K562 (cell line): ENCODE results near the gene RIOK3. TPM values are rescaled to one million over a fixed set of nuclear protein-coding genes. Genes with fewer than 3 reads are reported as not detected.
A peak's percentile ranks its signal among the peaks of the same experiment; 100 is the strongest.

Source experiments
- DMBX1 ChIP-seq: fragments of 250-450 bp; sonication (Bioruptor Pico); IDR thresholded peaks from 2 replicates; pipeline ENCODE4 v1.8.0; 2022; ENCODE audit warnings: inconsistent platforms, mild to moderate bottlenecking, moderate library complexity, borderline replicate concordance
- HNRNPL ChIP-seq: fragments of 200-400 bp; formaldehyde crosslinking; IDR thresholded peaks from 2 replicates; pipeline ENCODE4 v1.6.1; 2017; ENCODE audit warnings: low read depth, mild to moderate bottlenecking, low read length
- KDM2B ChIP-seq: fragments of 250-450 bp; sonication (Bioruptor Pico); IDR thresholded peaks from 2 replicates; pipeline ENCODE4 v1.8.0; 2021; ENCODE audit warnings: mild to moderate bottlenecking, moderate library complexity
- POLR2AphosphoS5 ChIP-seq: IDR thresholded peaks from 2 replicates; pipeline ENCODE4 v1.6.1; 2011; ENCODE audit warnings: mild to moderate bottlenecking, low read depth, low read length, moderate library complexity; ENCODE audit not compliant: control insufficient read depth, insufficient read depth
- POLR3G ChIP-seq: IDR thresholded peaks from 2 replicates; pipeline ENCODE4 v1.6.1; 2011; ENCODE audit not compliant: insufficient read length, insufficient replicate concordance; ENCODE audit errors: extremely low read depth
- RUNX1 ChIP-seq: sonication (generic); IDR thresholded peaks from 2 replicates; pipeline ENCODE4 v1.6.1; 2016; ENCODE audit warnings: antibody characterized with exemption, low read depth
- SRSF1 ChIP-seq: fragments of 200-400 bp; formaldehyde crosslinking; IDR thresholded peaks from 2 replicates; pipeline ENCODE4 v1.6.1; 2017; ENCODE audit warnings: mild to moderate bottlenecking, low read depth, low read length, moderate library complexity
- SUPT5H ChIP-seq: fragments of 450-650 bp; IDR thresholded peaks from 2 replicates; pipeline ENCODE4 v1.6.1; 2016
- ZBTB8A ChIP-seq: fragments of 450-650 bp; IDR thresholded peaks from 2 replicates; pipeline ENCODE4 v1.6.1; 2018; ENCODE audit warnings: mild to moderate bottlenecking, moderate library complexity; ENCODE audit not compliant: partially characterized antibody
- ZFP30 ChIP-seq: fragments of 250-450 bp; sonication (Bioruptor Pico); IDR thresholded peaks from 2 replicates; pipeline ENCODE4 v1.8.0; 2022; ENCODE audit warnings: moderate library complexity, mild to moderate bottlenecking, inconsistent platforms, borderline replicate concordance
- ZNF23 ChIP-seq: fragments of 250-450 bp; sonication (Bioruptor Pico); IDR thresholded peaks from 2 replicates; pipeline ENCODE4 v1.4.0; 2020; ENCODE audit warnings: mild to moderate bottlenecking
- ZNF347 ChIP-seq: fragments of 450-650 bp; formaldehyde crosslinking; IDR thresholded peaks from 2 replicates; pipeline ENCODE4 v1.4.0; 2020; ENCODE audit warnings: low read depth, mild to moderate bottlenecking, moderate library complexity
- ZNF354B ChIP-seq: fragments of 250-450 bp; sonication (Bioruptor Pico); IDR thresholded peaks from 2 replicates; pipeline ENCODE4 v1.4.0; 2020
- polyA plus RNA-seq, 8 experiments: library from polyadenylated mRNA; depleted of rRNA in 4 of 8; stranded (reverse) in 5 of 8; unstranded in 3 of 8; fragments of >200 nt; fragmentation: Nextera tagmentation in 2 of 8; fragmentation: Illumina TruSeq in 1 of 8; extraction: Ambion mirVana in 2 of 8; extraction: Trizol in 1 of 8; gene quantifications; 2 replicates each; pipeline versions ENCODE4 v1.2.1 to v1.2.3, GENCODE V29; 2011 to 2014; ENCODE audit warnings: inconsistent platforms in 1 of 8, missing spikeins in 1 of 8
- total RNA-seq, 7 experiments: library from RNA; depleted of rRNA in 6 of 7; stranded (reverse); fragments of >200 nt in 6 of 7; fragmentation: Illumina TruSeq in 2 of 7; extraction: Trizol in 2 of 7; gene quantifications; 2 replicates each; pipeline versions ENCODE4 v1.2.1 to v1.2.3, GENCODE V29; 2011 to 2021; ENCODE audit warnings: low replicate concordance in 1 of 7
- TF ChIP-seq, protein P1 (sequence below): fragments of 200-800 bp; sonication (Bioruptor generic); IDR thresholded peaks from 2 replicates; pipeline ENCODE4 v1.6.1; 2017; ENCODE audit warnings: missing genetic modification characterization, missing compliant biosample characterization
- TF ChIP-seq, protein P2 (sequence below): IDR thresholded peaks from 2 replicates; pipeline ENCODE4 v1.6.1; 2011; ENCODE audit warnings: borderline replicate concordance, low read depth, mild to moderate bottlenecking, moderate library complexity, low read length; ENCODE audit not compliant: insufficient read depth, poor library complexity, severe bottlenecking
- TF ChIP-seq, protein P3 (sequence below): fragments of 450-650 bp; IDR thresholded peaks from 2 replicates; pipeline ENCODE4 v1.6.1; 2017; ENCODE audit warnings: antibody characterized with exemption
- TF ChIP-seq, protein P4 (sequence below): sonication (generic); formaldehyde crosslinking; IDR thresholded peaks from 2 replicates; pipeline ENCODE4 v1.8.0; 2023; ENCODE audit warnings: mild to moderate bottlenecking, missing genetic modification reagents

Gene RIOK3
- total and polyA plus RNA-seq, 9 of the 15 experiments (the other 6 are each of a cell fraction or from before 2014, with no cell fraction given): 21.4 to 89.5 (median 62.9) TPM

DNA sequence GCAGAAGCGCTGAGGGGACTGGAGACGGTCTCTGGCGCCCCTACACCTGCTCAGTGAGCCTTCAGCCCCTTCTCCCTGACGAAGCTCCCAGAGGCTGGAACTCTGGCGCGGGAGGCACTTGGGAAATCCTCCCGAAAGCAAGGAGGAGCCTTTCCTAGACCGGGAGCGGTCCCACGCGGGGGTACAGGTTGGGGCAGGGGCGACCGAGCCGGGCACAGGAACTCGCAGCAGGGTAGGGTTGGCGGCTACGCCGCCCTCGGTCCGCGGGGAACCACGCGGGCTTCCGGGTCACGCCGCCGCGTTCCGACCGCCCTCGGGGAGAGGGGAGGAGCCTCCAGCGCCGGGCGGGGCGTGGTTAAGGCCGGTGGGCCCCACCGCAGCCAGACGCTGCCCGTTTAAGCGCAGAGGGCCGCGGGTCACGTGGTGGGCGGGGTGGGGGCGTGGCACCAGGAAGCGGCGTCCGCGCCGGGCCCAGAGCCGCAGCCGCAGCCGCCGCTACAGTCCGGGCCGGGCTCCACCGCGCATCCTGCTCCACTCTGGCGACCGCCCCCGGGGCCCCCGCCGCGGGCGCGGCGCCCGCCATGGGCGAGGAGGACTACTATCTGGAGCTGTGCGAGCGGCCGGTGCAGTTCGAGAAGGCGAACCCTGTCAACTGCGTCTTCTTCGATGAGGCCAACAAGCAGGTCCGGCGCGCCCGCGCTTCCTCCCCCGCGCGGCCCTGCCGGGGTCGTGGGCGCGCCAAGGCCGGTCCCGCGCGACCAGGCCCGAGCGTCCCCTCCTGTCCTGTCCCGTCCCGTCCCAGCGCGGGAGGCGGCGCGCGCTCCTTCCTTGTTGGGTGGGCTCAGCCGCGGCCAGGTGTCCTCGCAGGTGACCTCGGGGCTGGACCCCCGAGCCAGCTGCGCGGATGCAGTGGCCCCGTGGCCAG is 50.2 kb downstream of the RIOK3 start, which contains the start of gene RMC1 (continued):
- TF ChIP-seq RUNX1 (no peak), ZNF23 (no peak), ZNF354B (CRISPR knock-in tag) (no peak), HNRNPL (peak; percentile 32), POLR2AphosphoS5 (peak; percentile 72), SUPT5H (peak; percentile 97), KDM2B (peak; percentile 64), SRSF1 (no peak), ZBTB8A (no peak), DMBX1 (CRISPR knock-in tag) (peak; percentile 40; the same call in 1 of the 2 replicates), POLR3G (no peak), ZFP30 (CRISPR knock-in tag) (no peak), ZNF347 (CRISPR knock-in tag) (no peak)
- TF ChIP-seq, protein P1, sequence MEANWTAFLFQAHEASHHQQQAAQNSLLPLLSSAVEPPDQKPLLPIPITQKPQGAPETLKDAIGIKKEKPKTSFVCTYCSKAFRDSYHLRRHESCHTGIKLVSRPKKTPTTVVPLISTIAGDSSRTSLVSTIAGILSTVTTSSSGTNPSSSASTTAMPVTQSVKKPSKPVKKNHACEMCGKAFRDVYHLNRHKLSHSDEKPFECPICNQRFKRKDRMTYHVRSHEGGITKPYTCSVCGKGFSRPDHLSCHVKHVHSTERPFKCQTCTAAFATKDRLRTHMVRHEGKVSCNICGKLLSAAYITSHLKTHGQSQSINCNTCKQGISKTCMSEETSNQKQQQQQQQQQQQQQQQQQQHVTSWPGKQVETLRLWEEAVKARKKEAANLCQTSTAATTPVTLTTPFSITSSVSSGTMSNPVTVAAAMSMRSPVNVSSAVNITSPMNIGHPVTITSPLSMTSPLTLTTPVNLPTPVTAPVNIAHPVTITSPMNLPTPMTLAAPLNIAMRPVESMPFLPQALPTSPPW (CRISPR knock-in tag): peak; percentile 59
- TF ChIP-seq, protein P2, sequence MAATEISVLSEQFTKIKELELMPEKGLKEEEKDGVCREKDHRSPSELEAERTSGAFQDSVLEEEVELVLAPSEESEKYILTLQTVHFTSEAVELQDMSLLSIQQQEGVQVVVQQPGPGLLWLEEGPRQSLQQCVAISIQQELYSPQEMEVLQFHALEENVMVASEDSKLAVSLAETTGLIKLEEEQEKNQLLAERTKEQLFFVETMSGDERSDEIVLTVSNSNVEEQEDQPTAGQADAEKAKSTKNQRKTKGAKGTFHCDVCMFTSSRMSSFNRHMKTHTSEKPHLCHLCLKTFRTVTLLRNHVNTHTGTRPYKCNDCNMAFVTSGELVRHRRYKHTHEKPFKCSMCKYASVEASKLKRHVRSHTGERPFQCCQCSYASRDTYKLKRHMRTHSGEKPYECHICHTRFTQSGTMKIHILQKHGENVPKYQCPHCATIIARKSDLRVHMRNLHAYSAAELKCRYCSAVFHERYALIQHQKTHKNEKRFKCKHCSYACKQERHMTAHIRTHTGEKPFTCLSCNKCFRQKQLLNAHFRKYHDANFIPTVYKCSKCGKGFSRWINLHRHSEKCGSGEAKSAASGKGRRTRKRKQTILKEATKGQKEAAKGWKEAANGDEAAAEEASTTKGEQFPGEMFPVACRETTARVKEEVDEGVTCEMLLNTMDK: peak; percentile 29
- TF ChIP-seq, protein P3, sequence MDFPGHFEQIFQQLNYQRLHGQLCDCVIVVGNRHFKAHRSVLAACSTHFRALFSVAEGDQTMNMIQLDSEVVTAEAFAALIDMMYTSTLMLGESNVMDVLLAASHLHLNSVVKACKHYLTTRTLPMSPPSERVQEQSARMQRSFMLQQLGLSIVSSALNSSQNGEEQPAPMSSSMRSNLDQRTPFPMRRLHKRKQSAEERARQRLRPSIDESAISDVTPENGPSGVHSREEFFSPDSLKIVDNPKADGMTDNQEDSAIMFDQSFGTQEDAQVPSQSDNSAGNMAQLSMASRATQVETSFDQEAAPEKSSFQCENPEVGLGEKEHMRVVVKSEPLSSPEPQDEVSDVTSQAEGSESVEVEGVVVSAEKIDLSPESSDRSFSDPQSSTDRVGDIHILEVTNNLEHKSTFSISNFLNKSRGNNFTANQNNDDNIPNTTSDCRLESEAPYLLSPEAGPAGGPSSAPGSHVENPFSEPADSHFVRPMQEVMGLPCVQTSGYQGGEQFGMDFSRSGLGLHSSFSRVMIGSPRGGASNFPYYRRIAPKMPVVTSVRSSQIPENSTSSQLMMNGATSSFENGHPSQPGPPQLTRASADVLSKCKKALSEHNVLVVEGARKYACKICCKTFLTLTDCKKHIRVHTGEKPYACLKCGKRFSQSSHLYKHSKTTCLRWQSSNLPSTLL: no peak
- TF ChIP-seq, protein P4, sequence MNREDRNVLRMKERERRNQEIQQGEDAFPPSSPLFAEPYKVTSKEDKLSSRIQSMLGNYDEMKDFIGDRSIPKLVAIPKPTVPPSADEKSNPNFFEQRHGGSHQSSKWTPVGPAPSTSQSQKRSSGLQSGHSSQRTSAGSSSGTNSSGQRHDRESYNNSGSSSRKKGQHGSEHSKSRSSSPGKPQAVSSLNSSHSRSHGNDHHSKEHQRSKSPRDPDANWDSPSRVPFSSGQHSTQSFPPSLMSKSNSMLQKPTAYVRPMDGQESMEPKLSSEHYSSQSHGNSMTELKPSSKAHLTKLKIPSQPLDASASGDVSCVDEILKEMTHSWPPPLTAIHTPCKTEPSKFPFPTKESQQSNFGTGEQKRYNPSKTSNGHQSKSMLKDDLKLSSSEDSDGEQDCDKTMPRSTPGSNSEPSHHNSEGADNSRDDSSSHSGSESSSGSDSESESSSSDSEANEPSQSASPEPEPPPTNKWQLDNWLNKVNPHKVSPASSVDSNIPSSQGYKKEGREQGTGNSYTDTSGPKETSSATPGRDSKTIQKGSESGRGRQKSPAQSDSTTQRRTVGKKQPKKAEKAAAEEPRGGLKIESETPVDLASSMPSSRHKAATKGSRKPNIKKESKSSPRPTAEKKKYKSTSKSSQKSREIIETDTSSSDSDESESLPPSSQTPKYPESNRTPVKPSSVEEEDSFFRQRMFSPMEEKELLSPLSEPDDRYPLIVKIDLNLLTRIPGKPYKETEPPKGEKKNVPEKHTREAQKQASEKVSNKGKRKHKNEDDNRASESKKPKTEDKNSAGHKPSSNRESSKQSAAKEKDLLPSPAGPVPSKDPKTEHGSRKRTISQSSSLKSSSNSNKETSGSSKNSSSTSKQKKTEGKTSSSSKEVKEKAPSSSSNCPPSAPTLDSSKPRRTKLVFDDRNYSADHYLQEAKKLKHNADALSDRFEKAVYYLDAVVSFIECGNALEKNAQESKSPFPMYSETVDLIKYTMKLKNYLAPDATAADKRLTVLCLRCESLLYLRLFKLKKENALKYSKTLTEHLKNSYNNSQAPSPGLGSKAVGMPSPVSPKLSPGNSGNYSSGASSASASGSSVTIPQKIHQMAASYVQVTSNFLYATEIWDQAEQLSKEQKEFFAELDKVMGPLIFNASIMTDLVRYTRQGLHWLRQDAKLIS: no peak; the same call in 1 of the 2 replicates
